GM12878 (cell line): ENCODE data around the gene LDLRAD3. TPM values are rescaled to one million over a fixed set of nuclear protein-coding genes. Genes with fewer than 3 reads are reported as not detected.

Experiments
- ATAC-seq: fragments of 200-7000 bp; cut with Tn5 transposase; 3 replicates; pipeline ENCODE4 v1.9.1; 2020; ENCODE audit warnings: mild to moderate bottlenecking, moderate library complexity
- BruUV-seq: library from RNA; stranded (reverse); fragments of 400-500 nt; replicated peaks from 2 replicates; lab custom pipeline; 2021; lab: Mats Ljungman, UMichigan
- CTCF ChIA-PET: fragments of 300-600 bp; sonication (Branson Sonifier 250); formaldehyde crosslinking; extraction: SDS; loops from one replicate; lab custom pipeline; 2021; ENCODE audit warnings: inconsistent platforms; lab: Yijun Ruan, JAX
- POLR2A ChIA-PET: fragments of 350-600 bp; formaldehyde crosslinking; extraction: SDS; loops from one replicate; lab custom pipeline; 2021; ENCODE audit warnings: inconsistent platforms; lab: Charles Lee
- RAD21 ChIA-PET: fragments of 300-600 bp; sonication (Branson Sonifier 250); formaldehyde crosslinking; loops from one replicate; lab custom pipeline; 2023; ENCODE audit warnings: antibody characterized with exemption; ENCODE audit not compliant: unreplicated experiment; lab: Charles Lee
- SMC1A ChIA-PET: fragments of 300-600 bp; sonication (Branson Sonifier 250); formaldehyde crosslinking; loops from one replicate; lab custom pipeline; 2023; ENCODE audit not compliant: unreplicated experiment, uncharacterized antibody; lab: Charles Lee
- DNase-seq: peaks from one replicate; pipeline ENCODE4 v3.0.0-alpha.2; 2011; ENCODE audit warnings: low read depth, low spot score
- FAIRE-seq: peaks from 3 replicates; lab custom pipeline; 2011; peaks lifted over from hg19 to GRCh38; lab: Jason Lieb, UNC
- H2AFZ ChIP-seq: 2 replicates; pipeline ENCODE4 v1.6.0; 2011; ENCODE audit warnings: low read depth, low read length, control low read depth; ENCODE audit not compliant: control insufficient read depth
- H3K27ac ChIP-seq: 2 replicates; pipeline ENCODE4 v1.5.1; 2011; ENCODE audit warnings: control low read depth; ENCODE audit not compliant: control insufficient read depth, insufficient read depth
- H3K27me3 ChIP-seq, 2 experiments: replicated peaks in 1 of 2; 2 replicates each; pipeline versions ENCODE4 v1.6.0 to v1.6.1; 2011; ENCODE audit warnings: low read length in 1 of 2; ENCODE audit not compliant: control insufficient read depth in 2 of 2, insufficient read depth in 2 of 2
- H3K36me3 ChIP-seq, 2 experiments: 2 replicates each; pipeline ENCODE4 v1.5.1; 2011; ENCODE audit warnings: low read length in 1 of 2; ENCODE audit not compliant: control insufficient read depth in 2 of 2, insufficient read depth in 2 of 2
- H3K4me1 ChIP-seq: 2 replicates; pipeline ENCODE4 v1.6.1; 2011; ENCODE audit warnings: mild to moderate bottlenecking, low read length, moderate library complexity, mixed read lengths; ENCODE audit not compliant: control insufficient read depth, insufficient read depth
- H3K4me2 ChIP-seq: 2 replicates; pipeline ENCODE4 v1.6.0; 2011; ENCODE audit warnings: control low read depth; ENCODE audit not compliant: control insufficient read depth, insufficient read depth
- H3K4me3 ChIP-seq: fragments of 200-600 bp; sonication (generic); 2 replicates; pipeline ENCODE4 v1.5.1; 2016
- H3K79me2 ChIP-seq: 2 replicates; pipeline ENCODE4 v1.6.0; 2011; ENCODE audit warnings: low read length; ENCODE audit not compliant: control insufficient read depth, insufficient read depth
- H3K9ac ChIP-seq: 2 replicates; pipeline ENCODE4 v1.8.0; 2011; ENCODE audit warnings: low read length, control low read depth, mixed read lengths; ENCODE audit not compliant: control insufficient read depth, insufficient read depth
- H3K9me3 ChIP-seq: replicated peaks from 3 replicates; pipeline ENCODE4 v1.5.1; 2011; ENCODE audit warnings: mild to moderate bottlenecking, low read length; ENCODE audit not compliant: control insufficient read depth, insufficient read depth
- H4K20me1 ChIP-seq: 2 replicates; pipeline ENCODE4 v1.6.0; 2011; ENCODE audit not compliant: control insufficient read depth, insufficient read depth
- BRCA1 ChIP-seq: IDR thresholded peaks from 2 replicates; pipeline ENCODE4 v1.6.1; 2011; ENCODE audit warnings: low read depth, low read length, improper control_type of control experiment
- HDAC2 ChIP-seq: fragments of 200-600 bp; sonication (generic); IDR thresholded peaks from 2 replicates; pipeline ENCODE4 v1.6.1; 2017
- IKZF1 ChIP-seq: fragments of 450-650 bp; conservative IDR thresholded peaks from 2 replicates; pipeline ENCODE4 v1.6.1; 2017; ENCODE audit warnings: antibody characterized with exemption, mild to moderate bottlenecking
- IKZF2 ChIP-seq, 2 experiments: fragments of 450-650 bp; IDR thresholded peaks; 2 replicates each; pipeline ENCODE4 v1.6.1; 2017; ENCODE audit warnings: mild to moderate bottlenecking in 2 of 2, moderate library complexity in 2 of 2
- JUND ChIP-seq: IDR thresholded peaks from 2 replicates; pipeline ENCODE4 v1.6.1; 2012; ENCODE audit warnings: low read depth, mild to moderate bottlenecking, low read length, improper control_type of control experiment, moderate library complexity
- MEF2B ChIP-seq: fragments of 450-650 bp; IDR thresholded peaks from 2 replicates; pipeline ENCODE4 v1.6.1; 2018; ENCODE audit warnings: mild to moderate bottlenecking, moderate library complexity; ENCODE audit not compliant: partially characterized antibody, poor library complexity, severe bottlenecking
- MYB ChIP-seq: fragments of 150-350 bp; IDR thresholded peaks from 2 replicates; pipeline ENCODE4 v1.6.1; 2014; ENCODE audit warnings: mild to moderate bottlenecking, low read depth, low read length, borderline replicate concordance
- POLR2AphosphoS2 ChIP-seq: IDR thresholded peaks from 2 replicates; pipeline ENCODE4 v1.6.1; 2011; ENCODE audit warnings: low read depth, mild to moderate bottlenecking, low read length, improper control_type of control experiment, moderate library complexity
- POLR2AphosphoS5 ChIP-seq: IDR thresholded peaks from 2 replicates; pipeline ENCODE4 v1.6.1; 2011; ENCODE audit warnings: mild to moderate bottlenecking, low read length, inconsistent platforms
- RCOR1 ChIP-seq: conservative IDR thresholded peaks from 2 replicates; pipeline ENCODE4 v1.6.1; 2012; ENCODE audit warnings: low read depth, low read length, improper control_type of control experiment
- SUZ12 ChIP-seq: fragments of 200-600 bp; sonication (generic); IDR thresholded peaks from one replicate; pipeline ENCODE4 v1.6.1; 2018; ENCODE audit warnings: antibody characterized with exemption, mild to moderate bottlenecking; ENCODE audit not compliant: unreplicated experiment
- ZNF384 ChIP-seq: IDR thresholded peaks from 2 replicates; pipeline ENCODE4 v1.6.1; 2012; ENCODE audit warnings: low read depth, mild to moderate bottlenecking, low read length, improper control_type of control experiment, borderline replicate concordance
- WGBS: methylation state at CpG from one replicate; pipeline ENCODE4 v1.1.6; 2016; ENCODE audit warnings: low lambda C conversion rate; ENCODE audit not compliant: insufficient replicate concordance, insufficient coverage; ENCODE audit errors: missing lambda C conversion rate; 5-methylcytosine and 5-hydroxymethylcytosine counted together
- in situ Hi-C: fragments of 300-500 bp; cut with MboI; formaldehyde crosslinking; loops from 9 replicates; pipeline ENCODE4 v1.14.3; 2018; ENCODE audit warnings: mixed read lengths
- intact Hi-C: fragments of 100-400 bp; cut with micrococcal nuclease; formaldehyde crosslinking; loops from one replicate; pipeline ENCODE4 v1.14.2; 2022; ENCODE audit not compliant: unreplicated experiment
- polyA plus RNA-seq, 11 experiments: library from polyadenylated mRNA; depleted of rRNA in 4 of 11; unstranded in 6 of 11; stranded (reverse) in 5 of 11; fragments of >200 nt; fragmentation: Nextera tagmentation in 4 of 11; fragmentation: Illumina TruSeq in 1 of 11; extraction: Ambion mirVana in 4 of 11; extraction: Trizol in 1 of 11; gene quantifications; 1 replicate in 1 of 11; 2 replicates in 10 of 11; pipeline versions ENCODE4 v1.2.1 to v1.2.3, GENCODE V29; 2011 to 2016; ENCODE audit warnings: inconsistent platforms in 2 of 11, missing spikeins in 2 of 11, low read depth in 1 of 11
- total RNA-seq, 4 experiments: library from RNA; depleted of rRNA in 3 of 4; stranded (reverse); fragments of >200 nt in 3 of 4; fragmentation: Illumina TruSeq in 1 of 4; extraction: Trizol in 1 of 4; gene quantifications; 2 replicates each; pipeline versions ENCODE4 v1.2.1 to v1.2.3, GENCODE V29; 2013 to 2021
- TF ChIP-seq, protein P1 (sequence below): fragments of 450-650 bp; IDR thresholded peaks from 2 replicates; pipeline ENCODE4 v1.6.1; 2017; ENCODE audit warnings: mild to moderate bottlenecking
- TF ChIP-seq, protein P2 (sequence below): fragments of 450-650 bp; formaldehyde crosslinking; IDR thresholded peaks from 2 replicates; pipeline ENCODE4 v1.5.0; 2022; ENCODE audit warnings: mild to moderate bottlenecking, missing genetic modification characterization

The LDLRAD3 gene
- total and polyA plus RNA-seq, 10 of the 15 experiments (the other 5 are each of a cell fraction or from before 2014, with no cell fraction given) = 2.5 to 17.2 (median 10.7) TPM

DNA sequence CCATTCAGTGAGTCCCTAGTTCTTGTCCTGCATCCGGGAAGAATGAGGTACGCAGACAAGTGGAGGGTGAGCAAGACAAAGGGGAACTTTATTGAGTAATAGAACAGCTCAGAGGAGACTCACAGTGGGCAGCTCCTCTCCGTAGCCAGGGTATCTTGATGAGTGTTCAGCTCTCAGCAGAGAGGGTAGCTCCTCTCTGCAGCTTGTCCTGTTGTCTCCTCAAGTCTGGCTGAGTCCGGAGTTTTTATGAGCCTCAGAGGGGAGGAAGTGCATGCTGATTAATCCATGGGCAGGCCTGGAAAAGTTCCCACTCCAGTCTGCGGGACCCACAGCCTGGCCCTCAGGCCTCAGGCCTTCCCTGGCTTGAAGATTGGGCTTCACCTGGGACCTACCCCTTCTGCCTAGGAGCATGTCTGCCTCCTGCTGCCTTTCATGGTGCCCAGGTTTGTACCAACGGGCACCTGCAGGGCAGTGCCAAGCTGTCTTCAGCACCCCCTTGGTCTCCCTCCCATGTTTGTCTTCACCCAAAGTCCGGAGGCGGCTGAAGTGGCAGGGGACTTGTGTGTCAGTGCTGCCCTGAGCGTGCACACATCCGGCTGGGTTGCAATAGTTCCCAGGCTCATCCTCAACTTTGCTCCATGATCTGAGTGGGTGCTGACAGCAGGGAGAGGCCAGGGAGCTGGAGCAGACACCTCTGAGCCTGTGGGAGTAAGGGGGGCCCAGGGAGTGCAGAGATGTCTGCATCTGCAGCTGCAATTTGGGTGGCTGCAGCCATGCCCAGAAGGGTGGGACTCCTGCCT is 134.2 kb downstream of the LDLRAD3 start:
- no peak for DNase-seq
- H4K20me1 ChIP-seq = no peaks in the 10 kb centered on the region
- BruUV-seq = no TSS peak
- ChIA-PET SMC1A (no interaction called here), RAD21 (no interaction called here), POLR2A (interaction anchor here (0.6 kb wide), 1 partner anchor 54 kb away, joined by 5 read pairs; no protein-coding TSS in a partner anchor), CTCF (no interaction called here)
- no peak overlapping the region for H3K4me2 ChIP-seq
- ATAC-seq = no peak
- no peaks in the 10 kb centered on the region for H3K27me3 ChIP-seq
- H2AFZ ChIP-seq = no peak overlapping the region
- FAIRE-seq = no peak
- WGBS = 50% methylated on average over 10 of the region's 10 CpGs
- in situ Hi-C loops (no loop called here), intact Hi-C loops (no loop called here)
- no peak overlapping the region for H3K9ac ChIP-seq
- no peak overlapping the region for H3K4me3 ChIP-seq
- no peaks in the 10 kb centered on the region for H3K79me2 ChIP-seq
- H3K4me1 ChIP-seq = no peaks in the 10 kb centered on the region
- no peaks in the 10 kb centered on the region; the same call in 2 of the 3 replicates for H3K9me3 ChIP-seq
- H3K36me3 ChIP-seq = no peaks in the 10 kb centered on the region
- H3K27ac ChIP-seq = no peak overlapping the region
- TF ChIP-seq MYB = no peak
- no peak for TF ChIP-seq POLR2AphosphoS5
- TF ChIP-seq, protein P1, sequence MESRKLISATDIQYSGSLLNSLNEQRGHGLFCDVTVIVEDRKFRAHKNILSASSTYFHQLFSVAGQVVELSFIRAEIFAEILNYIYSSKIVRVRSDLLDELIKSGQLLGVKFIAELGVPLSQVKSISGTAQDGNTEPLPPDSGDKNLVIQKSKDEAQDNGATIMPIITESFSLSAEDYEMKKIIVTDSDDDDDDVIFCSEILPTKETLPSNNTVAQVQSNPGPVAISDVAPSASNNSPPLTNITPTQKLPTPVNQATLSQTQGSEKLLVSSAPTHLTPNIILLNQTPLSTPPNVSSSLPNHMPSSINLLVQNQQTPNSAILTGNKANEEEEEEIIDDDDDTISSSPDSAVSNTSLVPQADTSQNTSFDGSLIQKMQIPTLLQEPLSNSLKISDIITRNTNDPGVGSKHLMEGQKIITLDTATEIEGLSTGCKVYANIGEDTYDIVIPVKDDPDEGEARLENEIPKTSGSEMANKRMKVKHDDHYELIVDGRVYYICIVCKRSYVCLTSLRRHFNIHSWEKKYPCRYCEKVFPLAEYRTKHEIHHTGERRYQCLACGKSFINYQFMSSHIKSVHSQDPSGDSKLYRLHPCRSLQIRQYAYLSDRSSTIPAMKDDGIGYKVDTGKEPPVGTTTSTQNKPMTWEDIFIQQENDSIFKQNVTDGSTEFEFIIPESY = no peak
- TF ChIP-seq HDAC2 = no peak
- no peak for TF ChIP-seq SUZ12
- no peak for TF ChIP-seq RCOR1
- TF ChIP-seq, protein P2, sequence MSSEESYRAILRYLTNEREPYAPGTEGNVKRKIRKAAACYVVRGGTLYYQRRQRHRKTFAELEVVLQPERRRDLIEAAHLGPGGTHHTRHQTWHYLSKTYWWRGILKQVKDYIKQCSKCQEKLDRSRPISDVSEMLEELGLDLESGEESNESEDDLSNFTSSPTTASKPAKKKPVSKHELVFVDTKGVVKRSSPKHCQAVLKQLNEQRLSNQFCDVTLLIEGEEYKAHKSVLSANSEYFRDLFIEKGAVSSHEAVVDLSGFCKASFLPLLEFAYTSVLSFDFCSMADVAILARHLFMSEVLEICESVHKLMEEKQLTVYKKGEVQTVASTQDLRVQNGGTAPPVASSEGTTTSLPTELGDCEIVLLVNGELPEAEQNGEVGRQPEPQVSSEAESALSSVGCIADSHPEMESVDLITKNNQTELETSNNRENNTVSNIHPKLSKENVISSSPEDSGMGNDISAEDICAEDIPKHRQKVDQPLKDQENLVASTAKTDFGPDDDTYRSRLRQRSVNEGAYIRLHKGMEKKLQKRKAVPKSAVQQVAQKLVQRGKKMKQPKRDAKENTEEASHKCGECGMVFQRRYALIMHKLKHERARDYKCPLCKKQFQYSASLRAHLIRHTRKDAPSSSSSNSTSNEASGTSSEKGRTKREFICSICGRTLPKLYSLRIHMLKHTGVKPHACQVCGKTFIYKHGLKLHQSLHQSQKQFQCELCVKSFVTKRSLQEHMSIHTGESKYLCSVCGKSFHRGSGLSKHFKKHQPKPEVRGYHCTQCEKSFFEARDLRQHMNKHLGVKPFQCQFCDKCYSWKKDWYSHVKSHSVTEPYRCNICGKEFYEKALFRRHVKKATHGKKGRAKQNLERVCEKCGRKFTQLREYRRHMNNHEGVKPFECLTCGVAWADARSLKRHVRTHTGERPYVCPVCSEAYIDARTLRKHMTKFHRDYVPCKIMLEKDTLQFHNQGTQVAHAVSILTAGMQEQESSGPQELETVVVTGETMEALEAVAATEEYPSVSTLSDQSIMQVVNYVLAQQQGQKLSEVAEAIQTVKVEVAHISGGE (CRISPR knock-in tag) = no peak
- TF ChIP-seq MEF2B = no peak
- TF ChIP-seq ZNF384 = no peak
- no peak for TF ChIP-seq IKZF1
- no peak for TF ChIP-seq JUND
- no peak for TF ChIP-seq BRCA1
- no peak for TF ChIP-seq POLR2AphosphoS2
- no peak for TF ChIP-seq IKZF2 (IDR thresholded peaks at IDR 0.05)
